ENCODE data around the gene PARVG. TPM values are rescaled to one million over a fixed set of nuclear protein-coding genes. Genes with fewer than 3 reads are reported as not detected.

PARVG gene
- total RNA-seq, 4 donors from 2014 or later = 1.00 to 37.8 (median 20.6) TPM

GRCh38 chr22:44133161-44133560 lies 47.6 kb upstream of the PARVG start:
- intact Hi-C loops (cut with DNase I; ENCODE audit: low total_unique reads) (no loop called here), in situ Hi-C loops (cut with MboI; ENCODE audit: low pct_ligation_motif_present in 1 of 4, low pct_unique_long_range_greater_than_20kb in 1 of 4, low sequenced_read_pairs in 3 of 4) (no loop called here)
- DNase-seq = no peak
- no peak for TF ChIP-seq EP300 (IDR thresholded peaks at IDR 0.05; ENCODE audit: low read depth)
- no peak for TF ChIP-seq POLR2A (IDR thresholded peaks at IDR 0.05)
- no peak for TF ChIP-seq CTCF (IDR thresholded peaks at IDR 0.05)
- no peak for TF ChIP-seq POLR2AphosphoS5 (IDR thresholded peaks at IDR 0.05)
- Histone ChIP-seq H3K27me3 (no peaks in the 10 kb centered on the region), H3K4me3 (no peak overlapping the region), H3K4me1 (peaks cover 0 to 5% (median 0%) of the 10 kb centered on the region in 4 donors), H3K36me3 (peaks cover 0 to 9% (median 1%) of the 10 kb centered on the region in 4 donors), H3K9me3 (peaks cover 0 to 8% of the 10 kb centered on the region in 2 donors), H3K27ac (no peak overlapping the region)
- 80 to 95% methylated on average over 6 of the region's 6 CpGs for WGBS, 2 donors (ENCODE audit: low coverage in 1 of 2)

GRCh38 chr22:44133901-44134571 lies 46.7 kb upstream of the PARVG start:
- no peak for DNase-seq
- in situ Hi-C loops (cut with MboI; ENCODE audit: low pct_ligation_motif_present in 1 of 4, low pct_unique_long_range_greater_than_20kb in 1 of 4, low sequenced_read_pairs in 3 of 4) = no loop called here
- H3K9me3 ChIP-seq = peaks cover 0 to 8% of the 10 kb centered on the region in 2 donors
- H3K27ac ChIP-seq = no peak overlapping the region
- peaks cover 0 to 9% (median 1%) of the 10 kb centered on the region in 4 donors for H3K36me3 ChIP-seq
- WGBS, 2 donors (ENCODE audit: low coverage in 1 of 2) = 79 to 86% methylated on average over 8 to 21 of the region's 21 CpGs
- no peak overlapping the region for H3K4me3 ChIP-seq
- no peak for TF ChIP-seq POLR2AphosphoS5 (IDR thresholded peaks at IDR 0.05)
- TF ChIP-seq POLR2A (IDR thresholded peaks at IDR 0.05) = no peak
- TF ChIP-seq EP300 (IDR thresholded peaks at IDR 0.05; ENCODE audit: low read depth) = no peak
- no peak for TF ChIP-seq CTCF (IDR thresholded peaks at IDR 0.05)
- peaks cover 0 to 5% (median 0%) of the 10 kb centered on the region in 4 donors for H3K4me1 ChIP-seq
- intact Hi-C loops (cut with DNase I; ENCODE audit: low total_unique reads) = no loop called here
- no peaks in the 10 kb centered on the region for H3K27me3 ChIP-seq

- Histone ChIP-seq H3K27me3 (no peaks in the 10 kb centered on the region), H3K9me3 (peaks cover 0 to 8% of the 10 kb centered on the region in 2 donors), H3K27ac (no peak overlapping the region), H3K36me3 (peaks cover 0 to 9% (median 1%) of the 10 kb centered on the region in 4 donors), H3K4me1 (peaks cover 0 to 5% (median 0%) of the 10 kb centered on the region in 4 donors), H3K4me3 (no peak overlapping the region)
- intact Hi-C loops (cut with DNase I; ENCODE audit: low total_unique reads) (no loop called here), in situ Hi-C loops (cut with MboI; ENCODE audit: low pct_ligation_motif_present in 1 of 4, low pct_unique_long_range_greater_than_20kb in 1 of 4, low sequenced_read_pairs in 3 of 4) (no loop called here)
- DNase-seq = no peak
- TF ChIP-seq POLR2A (IDR thresholded peaks at IDR 0.05) (no peak), EP300 (IDR thresholded peaks at IDR 0.05; ENCODE audit: low read depth) (no peak), POLR2AphosphoS5 (IDR thresholded peaks at IDR 0.05) (no peak), CTCF (IDR thresholded peaks at IDR 0.05) (no peak)
- 84 to 86% methylated on average over 6 to 8 of the region's 8 CpGs for WGBS, 2 donors (ENCODE audit: low coverage in 1 of 2)
Observed at GRCh38 chr22:44136112-44136511, 44.6 kb upstream of the PARVG start.

- no peak for TF ChIP-seq CTCF (IDR thresholded peaks at IDR 0.05)
- no peak for TF ChIP-seq POLR2A (IDR thresholded peaks at IDR 0.05)
- no peak for TF ChIP-seq POLR2AphosphoS5 (IDR thresholded peaks at IDR 0.05)
- TF ChIP-seq EP300 (IDR thresholded peaks at IDR 0.05; ENCODE audit: low read depth) = no peak
- H3K4me1 ChIP-seq = peaks cover 0 to 5% (median 0%) of the 10 kb centered on the region in 4 donors
- H3K27me3 ChIP-seq = no peaks in the 10 kb centered on the region
- intact Hi-C loops (cut with DNase I; ENCODE audit: low total_unique reads) (no loop called here), in situ Hi-C loops (cut with MboI; ENCODE audit: low pct_ligation_motif_present in 1 of 4, low pct_unique_long_range_greater_than_20kb in 1 of 4, low sequenced_read_pairs in 3 of 4) (no loop called here)
- H3K36me3 ChIP-seq = peaks cover 0 to 9% (median 1%) of the 10 kb centered on the region in 4 donors
- no peak overlapping the region for H3K27ac ChIP-seq
- peaks cover 0 to 8% of the 10 kb centered on the region in 2 donors for H3K9me3 ChIP-seq
- H3K4me3 ChIP-seq = no peak overlapping the region
- no peak for DNase-seq
Observed at GRCh38 chr22:44136786-44137185, 43.9 kb upstream of the PARVG start.
